Measurements from ENCODE around the gene DDX27. TPM values are rescaled to one million over a fixed set of nuclear protein-coding genes. Genes with fewer than 3 reads are reported as not detected.

Gene DDX27
- total and polyA plus RNA-seq, 2 of the 13 experiments (the other 11 are each of a cell fraction or from before 2014, with no cell fraction given) = 42.6 to 72.8 TPM

GRCh38 chr20:49282584-49283171, 63.5 kb downstream of the DDX27 start (continued):
- 0 out of 2 replicates have a peak, but pooled peaks have one; percentile 59 for TF ChIP-seq ZXDC (CRISPR knock-in tag; IDR thresholded peaks at IDR 0.05)
- peak; percentile 25; the same call in 1 of the 2 replicates for TF ChIP-seq REPIN1 (CRISPR knock-in tag; IDR thresholded peaks at IDR 0.05; ENCODE audit: borderline replicate concordance, low read depth)
- TF ChIP-seq ZNF766 (CRISPR knock-in tag; IDR thresholded peaks at IDR 0.05; ENCODE audit: borderline replicate concordance) = no peak
- no peak for TF ChIP-seq SP2 (CRISPR knock-in tag; IDR thresholded peaks at IDR 0.05)
- TF ChIP-seq NFE2L1 (CRISPR knock-in tag; IDR thresholded peaks at IDR 0.05; ENCODE audit: borderline replicate concordance) = no peak
- TF ChIP-seq PAXIP1 (CRISPR knock-in tag; conservative IDR thresholded peaks at IDR 0.05) = 0 out of 2 replicates have a peak, but pooled peaks have one; percentile 14
- no peak for TF ChIP-seq HOMEZ (CRISPR knock-in tag; IDR thresholded peaks at IDR 0.05; ENCODE audit: low read depth)
- no peak for TF ChIP-seq PBX2 (CRISPR knock-in tag; IDR thresholded peaks at IDR 0.05)
- TF ChIP-seq AGO2 (optimal IDR thresholded peaks at IDR 0.05; ENCODE audit: low read depth, low read length) = no peak
- 0 out of 2 replicates have a peak, but pooled peaks have one; percentile 43 for TF ChIP-seq ZNF589 (CRISPR knock-in tag; conservative IDR thresholded peaks at IDR 0.05)
- no peak for TF ChIP-seq ZBTB7A (CRISPR knock-in tag; IDR thresholded peaks at IDR 0.05)
- 0 out of 4 replicates have a peak, but pooled peaks of 1 of the 2 experiments have one; percentile 39 for TF ChIP-seq HMGXB4 (CRISPR knock-in tag; IDR thresholded peaks at IDR 0.05; ENCODE audit: borderline replicate concordance in 1 of 2, low read depth in 1 of 2)
- no peak for TF ChIP-seq CC2D1A (CRISPR knock-in tag; IDR thresholded peaks at IDR 0.05)
- TF ChIP-seq ZSCAN21 (CRISPR knock-in tag; IDR thresholded peaks at IDR 0.05; ENCODE audit: borderline replicate concordance) = 0 out of 2 replicates have a peak, but pooled peaks have one; percentile 13
- TF ChIP-seq ZBTB7B (CRISPR knock-in tag; IDR thresholded peaks at IDR 0.05) = 0 out of 2 replicates have a peak, but pooled peaks have one; percentile 23
- TF ChIP-seq CBX5 (CRISPR knock-in tag; IDR thresholded peaks at IDR 0.05; ENCODE audit: borderline replicate concordance) = 0 out of 2 replicates have a peak, but pooled peaks have one; percentile 28
